Measurements from ENCODE around the gene COL24A1. TPM values are rescaled to one million over a fixed set of nuclear protein-coding genes. Genes with fewer than 3 reads are reported as not detected.
A peak's percentile ranks its signal among the peaks of the same experiment; 100 is the strongest.

The COL24A1 gene
- 4.9 TPM for total RNA-seq

DNA sequence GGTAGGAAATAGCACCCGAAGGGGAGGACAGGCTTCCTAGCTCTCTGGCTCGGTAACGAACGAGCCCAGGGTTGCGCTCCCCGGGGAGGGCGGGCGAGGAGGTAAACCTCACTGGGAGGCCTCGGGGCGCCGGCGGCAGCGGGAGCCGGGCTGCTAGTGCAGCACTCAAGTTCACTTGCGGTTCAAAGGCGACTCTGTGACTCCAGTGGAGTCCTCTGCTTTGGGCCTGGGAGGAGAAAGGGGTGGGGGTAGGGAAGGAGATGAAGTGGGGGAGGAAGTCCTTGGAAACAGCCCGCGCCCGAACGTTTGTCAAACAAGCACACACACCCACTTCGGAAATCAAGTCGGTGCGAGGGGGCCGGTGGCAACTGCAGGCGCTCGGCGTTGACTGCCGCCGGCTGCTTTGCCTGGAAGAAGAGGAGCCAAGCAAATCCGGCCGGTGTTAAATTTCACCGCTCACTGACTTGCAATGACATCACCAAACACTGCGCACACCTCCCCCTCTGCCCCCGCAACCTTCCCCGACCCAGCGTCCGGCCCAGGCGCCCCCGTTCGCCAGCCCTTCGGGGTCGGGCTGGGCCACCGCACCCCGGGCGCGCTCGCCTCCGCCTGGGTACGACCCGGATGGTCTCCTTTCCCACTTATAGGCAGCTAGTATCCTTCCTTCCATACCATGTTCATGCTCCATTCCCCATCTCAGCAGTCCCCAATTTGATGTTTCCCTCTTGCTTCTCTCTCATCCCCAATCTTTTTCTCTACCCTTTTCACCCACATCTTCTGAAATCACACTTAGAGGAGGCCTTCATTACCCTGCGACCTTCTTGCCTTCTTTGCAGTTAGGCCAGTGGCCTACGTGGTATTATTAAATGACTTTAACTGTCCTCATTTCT, at the start of gene COL24A1:
COL24A1 (minus strand) TSS at position 207 of the 890 bp plus-strand sequence. CDS start 376 bp downstream, outside the sequence.
- DNase-seq, result peak; percentile 89

GRCh38 chr1:86205741-86206140, 49.2 kb upstream of the COL24A1 start:
- DNase-seq, result no peak

DNA sequence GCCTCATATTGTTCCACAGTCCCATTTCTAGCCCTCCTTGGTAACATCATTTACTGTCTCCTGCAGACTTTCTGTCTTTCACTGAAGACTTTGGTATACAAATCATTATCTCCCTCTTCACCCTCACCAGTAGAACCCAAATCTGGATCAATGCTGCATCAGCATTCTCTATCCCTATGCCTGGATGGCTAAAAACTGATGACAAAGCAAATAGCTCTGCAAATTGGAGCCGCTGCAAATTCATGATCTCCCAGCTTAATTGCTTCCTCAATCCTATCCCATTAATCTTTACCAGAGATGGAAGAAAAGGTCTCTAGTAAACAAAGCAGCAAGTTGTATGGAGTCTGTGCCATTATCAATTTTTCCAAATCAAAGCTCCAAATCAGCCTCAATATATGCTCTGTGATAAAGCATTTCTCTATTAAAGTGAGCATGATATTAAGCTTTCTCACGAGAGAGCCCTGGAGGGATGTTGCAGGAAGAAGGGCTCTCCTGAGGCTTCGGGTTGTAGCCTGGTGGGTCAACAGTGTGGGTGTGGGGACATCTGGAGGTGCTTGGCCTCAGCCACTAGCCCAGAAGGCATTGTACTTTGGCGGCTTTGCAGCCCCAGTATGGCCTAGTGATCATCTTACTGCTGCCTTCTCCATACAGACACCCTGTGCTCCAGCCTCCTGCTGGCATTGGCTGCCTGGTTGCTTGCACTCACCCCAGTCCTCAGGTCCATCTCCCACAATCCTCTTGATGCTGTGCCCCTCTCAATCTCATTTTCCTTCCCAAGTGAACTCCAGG, 46.2 kb upstream of the COL24A1 start:
- no peak for DNase-seq

DNA sequence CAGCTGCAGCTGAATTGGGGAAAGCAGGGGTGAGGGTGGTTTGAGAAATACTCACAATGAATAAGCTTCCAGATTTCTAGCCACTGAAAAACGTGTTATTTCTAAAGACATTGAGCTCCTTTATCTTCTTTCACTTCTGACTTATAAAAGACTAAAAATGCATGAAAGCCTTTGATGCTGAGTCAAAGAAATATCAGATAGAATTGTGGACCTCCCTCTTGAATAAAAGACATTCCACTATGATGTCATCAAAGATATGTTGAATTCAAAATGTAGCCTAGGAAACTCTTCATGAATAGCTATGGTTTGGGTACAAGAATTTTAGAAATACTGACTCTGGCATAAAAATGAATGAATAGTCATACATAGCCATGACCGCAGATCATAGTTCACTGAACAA, 44.7 kb upstream of the COL24A1 start:
- no peak for DNase-seq

DNA sequence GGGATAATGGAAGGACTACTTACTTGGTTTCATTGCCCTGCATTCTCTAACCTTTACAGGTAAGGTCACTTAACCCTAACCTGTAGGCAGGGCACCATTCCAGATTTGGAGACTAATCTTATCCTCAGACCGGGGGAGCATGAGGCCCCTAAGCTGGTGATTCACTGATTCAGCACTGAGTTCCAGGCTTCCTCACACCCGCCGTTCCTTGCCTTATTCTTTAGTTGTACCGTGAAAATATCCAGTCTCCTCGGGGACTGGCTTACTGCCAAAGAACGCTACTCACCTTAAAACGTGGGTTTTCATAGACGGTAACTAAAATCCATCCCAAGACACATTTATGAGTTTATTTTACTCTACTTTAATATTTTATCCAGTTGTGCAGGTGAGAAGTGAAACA, 44.3 kb upstream of the COL24A1 start:
- no peak for DNase-seq

GRCh38 chr1:86197206-86197855, 40.8 kb upstream of the COL24A1 start:
- no peak for DNase-seq

DNA sequence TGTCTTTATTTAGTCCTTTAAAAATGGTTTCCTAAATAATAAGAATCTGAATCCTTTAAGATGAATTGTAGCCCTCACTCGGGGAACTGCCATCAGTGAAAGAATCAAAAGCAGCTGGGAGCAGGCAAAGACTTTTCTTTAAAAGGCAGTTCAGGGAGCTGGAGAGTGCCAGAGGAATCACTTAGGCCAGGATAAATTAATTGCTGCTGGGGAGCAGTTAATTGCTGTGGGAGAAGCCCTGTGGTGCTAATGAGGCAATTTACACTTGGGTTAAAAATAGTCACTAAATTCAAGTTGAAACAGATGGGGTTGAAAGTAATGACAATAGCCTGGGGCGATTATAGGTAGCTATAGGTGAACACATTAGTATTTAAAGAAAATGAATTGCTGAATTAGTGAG, 38.7 kb upstream of the COL24A1 start:
- no peak for DNase-seq

DNA sequence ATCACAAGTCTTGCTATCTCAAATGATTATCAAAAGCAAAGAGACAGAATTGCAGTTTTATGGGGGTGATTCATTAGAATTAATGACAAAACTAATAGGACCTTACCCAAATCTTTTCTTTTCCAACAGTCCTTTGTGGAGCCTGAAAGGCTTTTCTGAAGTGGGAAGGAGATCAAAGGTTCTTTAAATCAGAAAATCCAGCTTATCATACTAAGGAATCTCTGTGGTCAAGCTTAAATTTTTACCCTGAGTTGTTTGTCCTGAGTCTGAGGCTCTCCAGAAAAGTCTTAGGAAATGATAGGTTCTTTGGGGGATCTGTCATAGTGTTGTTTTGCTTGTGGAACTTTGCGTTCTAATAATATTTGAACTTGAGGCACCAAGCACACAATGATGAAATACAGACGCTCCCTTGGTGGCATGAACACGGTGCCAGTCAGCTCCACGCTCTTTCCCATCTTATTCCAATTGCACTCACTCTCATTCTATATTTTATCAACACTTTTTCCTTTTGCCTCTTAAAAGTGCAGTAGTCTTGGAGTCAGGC, 38.0 kb upstream of the COL24A1 start:
- DNase-seq, result no peak

GRCh38 chr1:86192417-86192816, 35.8 kb upstream of the COL24A1 start:
- DNase-seq, result no peak

DNA sequence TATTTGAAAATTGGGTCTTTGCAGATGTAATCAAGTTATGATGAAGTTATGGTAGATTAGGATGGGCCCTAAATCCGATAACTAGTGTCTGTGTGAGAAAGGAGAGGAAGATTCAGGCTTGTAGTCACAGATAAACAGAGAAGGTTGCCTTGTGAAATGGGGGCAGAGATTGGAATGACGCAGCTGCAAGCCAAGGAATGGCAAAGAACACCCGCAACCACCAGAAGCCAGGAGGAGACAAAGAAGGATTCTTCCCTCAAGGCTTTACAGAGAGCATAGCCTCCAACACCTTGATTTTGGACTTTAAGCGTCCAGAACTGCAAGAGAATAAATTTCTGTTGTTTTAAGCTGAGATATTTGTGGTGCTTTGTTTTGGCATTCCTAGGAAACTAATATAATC, 35.4 kb upstream of the COL24A1 start:
- DNase-seq, result no peak

DNA sequence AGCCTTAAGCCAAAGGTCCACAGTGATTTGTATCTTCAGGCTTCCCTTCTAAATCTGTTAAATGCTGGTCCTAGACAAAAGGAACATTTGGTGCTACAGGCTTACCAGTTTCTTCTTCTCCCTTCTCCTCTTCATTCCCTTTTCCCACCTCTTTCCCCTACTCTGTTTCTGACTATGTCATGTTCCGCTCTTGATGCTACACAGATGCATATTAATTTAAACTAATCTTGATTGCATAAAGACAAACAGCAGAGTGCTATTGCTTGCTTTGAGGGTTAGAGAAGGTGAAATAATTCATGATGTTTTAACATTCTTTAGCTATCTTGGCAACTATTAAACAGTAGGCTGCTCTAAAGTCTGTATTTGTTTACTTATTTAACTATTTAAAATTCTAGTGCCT, 34.3 kb upstream of the COL24A1 start:
- no peak for DNase-seq

DNA sequence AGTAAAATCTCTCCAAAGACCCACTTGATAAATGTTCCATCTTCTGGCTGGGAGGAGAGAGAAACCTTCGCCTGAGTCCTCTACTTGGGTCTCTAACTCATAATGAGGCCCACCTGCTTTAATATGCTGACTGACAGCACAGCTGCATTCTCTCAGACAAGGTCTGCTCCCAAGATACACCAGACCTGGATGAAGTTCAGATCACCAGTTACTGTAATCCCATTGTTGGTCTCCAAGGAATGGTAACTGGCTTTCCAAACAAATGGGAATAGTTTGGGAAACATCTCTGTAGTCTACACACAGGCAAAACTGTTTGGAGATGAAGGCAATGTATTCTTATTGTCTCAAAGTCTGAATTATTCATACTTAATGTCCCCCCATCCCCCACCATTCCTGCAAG, 27.9 kb upstream of the COL24A1 start:
- peak; percentile 43 for DNase-seq

DNA sequence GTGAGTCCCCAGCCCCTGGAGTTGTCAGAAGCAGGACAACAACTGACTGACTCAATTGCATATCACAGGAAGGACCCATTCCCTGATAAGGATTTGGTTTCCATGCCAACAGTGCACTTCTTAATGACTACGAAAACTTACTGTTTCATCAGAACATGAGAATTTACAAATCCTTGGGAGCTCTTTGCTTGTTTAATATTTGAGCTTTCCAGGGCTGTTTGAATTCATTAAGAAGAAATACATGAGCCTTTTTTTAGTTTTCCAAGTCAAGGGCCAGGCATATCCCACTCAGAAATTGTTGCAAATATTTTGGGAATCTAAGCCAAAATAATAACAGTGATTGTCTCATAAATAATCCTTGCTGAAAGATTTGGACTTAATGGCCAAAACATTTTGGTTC, 27.2 kb upstream of the COL24A1 start:
- no peak for DNase-seq

- DNase-seq, result no peak
These were observed 19.7 kb upstream of the COL24A1 start for GRCh38 chr1:86176226-86176625.

GRCh38 chr1:86175756-86176155, 19.2 kb upstream of the COL24A1 start:
- DNase-seq, result peak; percentile 47

GRCh38 chr1:86169625-86170024, 13.1 kb upstream of the COL24A1 start:
- DNase-seq, result no peak

- DNase-seq, result no peak
These were observed 3.2 kb upstream of the COL24A1 start for GRCh38 chr1:86159800-86160199.

GRCh38 chr1:86155807-86156565, 586 bp downstream of the COL24A1 start:
- peak; percentile 66 for DNase-seq

GRCh38 chr1:86155051-86155806, 1.3 kb downstream of the COL24A1 start:
- peak; percentile 63 for DNase-seq

- peak; percentile 53 for DNase-seq
These were observed 2.0 kb downstream of the COL24A1 start for GRCh38 chr1:86154571-86155050.

GRCh38 chr1:86153836-86154235, 2.7 kb downstream of the COL24A1 start:
- DNase-seq, result no peak
